SK-N-DZ (cell line): Measurements from ENCODE around the gene GRIN3B. TPM values are rescaled to one million over a fixed set of nuclear protein-coding genes. Genes with fewer than 3 reads are reported as not detected.
"Not testable (repeated sequence)": the region's sequence is repeated elsewhere in the genome, so short reads cannot be mapped to it uniquely, and the experiment has no call there.

Source experiments
- DNase-seq: peaks from one replicate; pipeline ENCODE4 v3.0.0-alpha.2; 2015; ENCODE audit warnings: low spot score
- polyA plus RNA-seq, 2 experiments: library from polyadenylated mRNA; depleted of rRNA; stranded (reverse); fragments of >200 nt; gene quantifications; 2 replicates each; pipeline ENCODE4 v1.2.3, GENCODE V29; 2014

Gene GRIN3B
- 2.6 TPM in 1 of 2 replicates, not detected in the other for polyA plus RNA-seq (2014; cell fraction: cytosol; rRNA removed)
- 1.9 TPM in 2 replicates for polyA plus RNA-seq (2014; cell fraction: nucleus; rRNA removed)

GRCh38 chr19:1000095-1000494, at the start of gene GRIN3B:
TSS of gene GRIN3B (plus strand) at chr19:1000419. CDS start at chr19:1000438, 19 bp downstream.
- no peak for DNase-seq

- DNase-seq, result no peak
Observed at GRCh38 chr19:952049-952679, 48.1 kb upstream of the GRIN3B start.

GRCh38 chr19:952680-953444, 47.4 kb upstream of the GRIN3B start:
- DNase-seq, result no peak

GRCh38 chr19:953445-954271, 46.6 kb upstream of the GRIN3B start:
- DNase-seq, result no peak

GRCh38 chr19:954272-954671, 45.9 kb upstream of the GRIN3B start:
- no peak for DNase-seq

GRCh38 chr19:954672-955494, 45.3 kb upstream of the GRIN3B start:
- DNase-seq, result no peak

- DNase-seq, result no peak
Observed at GRCh38 chr19:955803-956765, 44.1 kb upstream of the GRIN3B start.

GRCh38 chr19:956766-957440, 43.3 kb upstream of the GRIN3B start:
- peak; percentile 81 for DNase-seq

GRCh38 chr19:957578-957977, 42.6 kb upstream of the GRIN3B start:
- DNase-seq, result not testable (repeated sequence)

- DNase-seq, result no peak
Observed at GRCh38 chr19:958967-959855, 41.0 kb upstream of the GRIN3B start.

GRCh38 chr19:960020-960419, 40.2 kb upstream of the GRIN3B start:
- no peak for DNase-seq

- DNase-seq, result no peak
Observed at GRCh38 chr19:960601-960938, 39.6 kb upstream of the GRIN3B start.

GRCh38 chr19:961866-962620, 38.2 kb upstream of the GRIN3B start:
- DNase-seq, result no peak

GRCh38 chr19:962683-963400, 37.4 kb upstream of the GRIN3B start:
- DNase-seq, result no peak

- no peak for DNase-seq
Observed at GRCh38 chr19:963486-963951, 36.7 kb upstream of the GRIN3B start.

- no peak for DNase-seq
Observed at GRCh38 chr19:964116-964520, 36.1 kb upstream of the GRIN3B start.
